Upper lobe of right lung (tissue), 1 donor: ENCODE data around the gene CGN. TPM values are rescaled to one million over a fixed set of nuclear protein-coding genes. Genes with fewer than 3 reads are reported as not detected.

Experiments
- ATAC-seq: fragments of 200-7000 bp; cut with Tn5 transposase; one replicate; pipeline ENCODE4 v1.9.1; 2020; ENCODE audit warnings: mild to moderate bottlenecking, moderate library complexity
- DNase-seq: peaks from one replicate; pipeline ENCODE4 v3.0.0-alpha.2; 2020
- H3K27ac ChIP-seq: fragments of 200-600 bp; one replicate; pipeline ENCODE4 v1.8.0; 2022
- H3K27me3 ChIP-seq: fragments of 200-600 bp; one replicate; pipeline ENCODE4 v1.8.0; 2022; ENCODE audit warnings: mild to moderate bottlenecking
- H3K36me3 ChIP-seq: fragments of 200-600 bp; one replicate; pipeline ENCODE4 v1.8.0; 2022
- H3K4me1 ChIP-seq: fragments of 200-600 bp; one replicate; pipeline ENCODE4 v1.8.0; 2022
- H3K4me3 ChIP-seq: fragments of 200-600 bp; one replicate; pipeline ENCODE4 v1.8.0; 2022; ENCODE audit warnings: mild to moderate bottlenecking
- H3K9me3 ChIP-seq: fragments of 200-600 bp; one replicate; pipeline ENCODE4 v1.8.0; 2022
- CTCF ChIP-seq: fragments of 200-600 bp; IDR thresholded peaks from one replicate; pipeline ENCODE4 v1.8.0; 2022; ENCODE audit warnings: antibody characterized with exemption
- intact Hi-C: fragments of 100-400 bp; cut with DNase I; formaldehyde crosslinking; loops from one replicate; pipeline ENCODE4 v1.11.0; 2022
- total RNA-seq: library from RNA; stranded (reverse); fragmentation: NEBNext Ultra II Directional; extraction: Animal tissue kit (Norgen Biotek cat#: 25700); gene quantifications from one replicate; pipeline ENCODE4 v1.2.1, GENCODE V29; 2021
- donor health status: DM: no; HTN: yes; CAD: no; lungs with severe emphysema.

CGN gene
- total RNA-seq, 1 donor from 2014 or later: 62.5 TPM

GRCh38 chr1:151553659-151554058 is 42.5 kb downstream of the CGN start:
- H3K9me3 ChIP-seq: no peaks in the 10 kb centered on the region
- no peak overlapping the region for H3K27ac ChIP-seq
- H3K4me1 ChIP-seq: no peaks in the 10 kb centered on the region
- H3K27me3 ChIP-seq: no peaks in the 10 kb centered on the region
- TF ChIP-seq CTCF: no peak
- DNase-seq (no peak), ATAC-seq (no peak)
- H3K36me3 ChIP-seq: no peaks in the 10 kb centered on the region
- intact Hi-C loops: no loop called here
- H3K4me3 ChIP-seq: no peak overlapping the region

- H3K36me3 ChIP-seq: no peaks in the 10 kb centered on the region
- H3K27ac ChIP-seq: no peak overlapping the region
- no peak for TF ChIP-seq CTCF
- ATAC-seq (no peak), DNase-seq (no peak)
- intact Hi-C loops: no loop called here
- H3K4me3 ChIP-seq: no peak overlapping the region
- no peaks in the 10 kb centered on the region for H3K9me3 ChIP-seq
- H3K4me1 ChIP-seq: no peaks in the 10 kb centered on the region
- H3K27me3 ChIP-seq: no peaks in the 10 kb centered on the region
Observed at GRCh38 chr1:151556052-151556451, 44.9 kb downstream of the CGN start.

- no peak overlapping the region for H3K4me3 ChIP-seq
- no peaks in the 10 kb centered on the region for H3K27me3 ChIP-seq
- intact Hi-C loops: no loop called here
- TF ChIP-seq CTCF: no peak
- ATAC-seq (no peak), DNase-seq (no peak)
- no peak overlapping the region for H3K27ac ChIP-seq
- H3K9me3 ChIP-seq: no peaks in the 10 kb centered on the region
- peaks cover 22% of the 10 kb centered on the region for H3K36me3 ChIP-seq
- no peaks in the 10 kb centered on the region for H3K4me1 ChIP-seq
Observed at GRCh38 chr1:151562661-151563060, 51.5 kb downstream of the CGN start.

- no peaks in the 10 kb centered on the region for H3K27me3 ChIP-seq
- intact Hi-C loops: no loop called here
- H3K4me3 ChIP-seq: no peak overlapping the region
- H3K27ac ChIP-seq: no peak overlapping the region
- DNase-seq (no peak), ATAC-seq (no peak)
- no peak for TF ChIP-seq CTCF
- H3K4me1 ChIP-seq: no peaks in the 10 kb centered on the region
- H3K36me3 ChIP-seq: peaks cover 22% of the 10 kb centered on the region
- H3K9me3 ChIP-seq: no peaks in the 10 kb centered on the region
Observed at GRCh38 chr1:151563376-151563775, 52.2 kb downstream of the CGN start.

- Histone ChIP-seq H3K27ac (no peak overlapping the region), H3K27me3 (no peaks in the 10 kb centered on the region), H3K36me3 (peaks cover 34% of the 10 kb centered on the region), H3K4me3 (no peak overlapping the region), H3K9me3 (no peaks in the 10 kb centered on the region), H3K4me1 (no peaks in the 10 kb centered on the region)
- intact Hi-C loops: no loop called here
- TF ChIP-seq CTCF: no peak
- DNase-seq (no peak), ATAC-seq (no peak)
Observed at GRCh38 chr1:151565502-151566189, 54.5 kb downstream of the CGN start.

- intact Hi-C loops: no loop called here
- Histone ChIP-seq H3K4me3 (no peak overlapping the region), H3K9me3 (no peaks in the 10 kb centered on the region), H3K4me1 (no peaks in the 10 kb centered on the region), H3K36me3 (peaks cover 39% of the 10 kb centered on the region), H3K27ac (no peak overlapping the region), H3K27me3 (no peaks in the 10 kb centered on the region)
- ATAC-seq: no peak
- no peak for TF ChIP-seq CTCF
- DNase-seq: no peak
Observed at GRCh38 chr1:151568626-151569088, 57.5 kb downstream of the CGN start.
